HCT116 (cell line): ENCODE results near the gene PDCD5.
"Not testable (repeated sequence)": the region's sequence is repeated elsewhere in the genome, so short reads cannot be mapped to it uniquely, and the experiment has no call there.

ENCODE experiments used
- ATF3 ChIP-seq: IDR thresholded peaks from 2 replicates; pipeline ENCODE4 v1.6.1; 2012
- CTCF ChIP-seq, 3 experiments: fragments of 200-600 bp in 1 of 3; sonication (generic) in 1 of 3; IDR thresholded peaks in 2 of 3; conservative IDR thresholded peaks in 1 of 3; 2 replicates each; pipeline ENCODE4 v1.5.1; 2012 to 2017; ENCODE audit warnings: low read depth in 2 of 3, low read length in 2 of 3, antibody characterized with exemption in 1 of 3, borderline replicate concordance in 1 of 3, control low read depth in 1 of 3, mild to moderate bottlenecking in 1 of 3, mixed read lengths in 1 of 3, mixed run types in 1 of 3, moderate library complexity in 1 of 3; ENCODE audit not compliant: insufficient read depth in 1 of 3
- SRF ChIP-seq: IDR thresholded peaks from 2 replicates; pipeline ENCODE4 v1.6.1; 2012; ENCODE audit warnings: low read depth

GRCh38 chr19:32572700-32573491 is 8.1 kb upstream of the PDCD5 start:
- TF ChIP-seq CTCF (IDR thresholded peaks at IDR 0.05 in 2 of 3, conservative IDR thresholded peaks at IDR 0.05 in 1 of 3; ENCODE audit: borderline replicate concordance in 1 of 3, insufficient read depth in 1 of 3, low read depth in 2 of 3, low read length in 2 of 3); SRF; ATF3: not testable (repeated sequence)
